ENCODE results near the gene NEURL4.

Gene NEURL4

GRCh38 chr17:7329374-7329996 lies 350 bp upstream of the NEURL4 start:
- ATAC-seq (ENCODE audit: low read depth) = peak; percentile 75
- no peaks in the 10 kb centered on the region for H3K4me1 ChIP-seq (ENCODE audit: insufficient read depth, poor library complexity, severe bottlenecking)

DNA sequence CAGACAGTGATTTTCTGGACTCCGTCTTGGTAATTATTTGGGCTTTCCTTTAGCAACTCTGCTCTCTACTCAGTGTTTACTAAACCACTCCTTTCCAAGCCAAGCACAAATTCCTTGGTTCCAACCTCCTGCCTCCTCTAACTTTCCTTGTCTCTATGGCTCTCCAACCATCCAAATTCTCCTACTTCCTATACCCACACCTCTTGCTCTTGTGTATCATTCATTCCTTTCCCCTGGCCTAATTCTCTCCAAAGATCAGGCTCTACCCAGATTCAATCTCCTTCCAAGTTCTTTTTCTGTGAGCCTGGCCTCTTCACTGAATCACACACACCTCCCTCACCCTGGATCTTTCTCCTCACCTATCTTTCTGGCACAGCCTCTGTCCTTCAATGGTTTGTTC lies 1.1 kb downstream of the NEURL4 start:
- DNase-seq (ENCODE audit: low spot score) (no peak), ATAC-seq (ENCODE audit: low read depth) (no peak)
- Histone ChIP-seq H3K4me1 (ENCODE audit: insufficient read depth, poor library complexity, severe bottlenecking) (no peaks in the 10 kb centered on the region), H3K36me3 (ENCODE audit: low read depth) (peaks cover 26% of the 10 kb centered on the region), H3K27ac (ENCODE audit: poor library complexity, severe bottlenecking) (no peak overlapping the region), H3K27me3 (ENCODE audit: insufficient read depth, poor library complexity, severe bottlenecking) (no peaks in the 10 kb centered on the region), H3K9me3 (ENCODE audit: severe bottlenecking) (no peaks in the 10 kb centered on the region), H3K4me3 (ENCODE audit: severe bottlenecking) (peak overlapping the region; percentile 56)
- TF ChIP-seq, protein P1, sequence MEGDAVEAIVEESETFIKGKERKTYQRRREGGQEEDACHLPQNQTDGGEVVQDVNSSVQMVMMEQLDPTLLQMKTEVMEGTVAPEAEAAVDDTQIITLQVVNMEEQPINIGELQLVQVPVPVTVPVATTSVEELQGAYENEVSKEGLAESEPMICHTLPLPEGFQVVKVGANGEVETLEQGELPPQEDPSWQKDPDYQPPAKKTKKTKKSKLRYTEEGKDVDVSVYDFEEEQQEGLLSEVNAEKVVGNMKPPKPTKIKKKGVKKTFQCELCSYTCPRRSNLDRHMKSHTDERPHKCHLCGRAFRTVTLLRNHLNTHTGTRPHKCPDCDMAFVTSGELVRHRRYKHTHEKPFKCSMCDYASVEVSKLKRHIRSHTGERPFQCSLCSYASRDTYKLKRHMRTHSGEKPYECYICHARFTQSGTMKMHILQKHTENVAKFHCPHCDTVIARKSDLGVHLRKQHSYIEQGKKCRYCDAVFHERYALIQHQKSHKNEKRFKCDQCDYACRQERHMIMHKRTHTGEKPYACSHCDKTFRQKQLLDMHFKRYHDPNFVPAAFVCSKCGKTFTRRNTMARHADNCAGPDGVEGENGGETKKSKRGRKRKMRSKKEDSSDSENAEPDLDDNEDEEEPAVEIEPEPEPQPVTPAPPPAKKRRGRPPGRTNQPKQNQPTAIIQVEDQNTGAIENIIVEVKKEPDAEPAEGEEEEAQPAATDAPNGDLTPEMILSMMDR (IDR thresholded peaks at IDR 0.05; ENCODE audit: poor library complexity, severe bottlenecking) = no peak

More at GRCh38 chr17:7329374-7329996, 350 bp upstream of the NEURL4 start:
- Histone ChIP-seq H3K27me3 (ENCODE audit: insufficient read depth, poor library complexity, severe bottlenecking) (no peaks in the 10 kb centered on the region), H3K9me3 (ENCODE audit: severe bottlenecking) (no peaks in the 10 kb centered on the region), H3K4me3 (ENCODE audit: severe bottlenecking) (peak overlapping the region; percentile 56), H3K27ac (ENCODE audit: poor library complexity, severe bottlenecking) (peak overlapping the region; percentile 60), H3K36me3 (ENCODE audit: low read depth) (peaks cover 12% of the 10 kb centered on the region)
- DNase-seq (ENCODE audit: low spot score) = peak; percentile 98
- TF ChIP-seq, protein P1 (IDR thresholded peaks at IDR 0.05; ENCODE audit: poor library complexity, severe bottlenecking) = no peak

GRCh38 chr17:7327501-7327900 lies 1.6 kb downstream of the NEURL4 start:
- Histone ChIP-seq H3K4me1 (ENCODE audit: insufficient read depth, poor library complexity, severe bottlenecking) (no peaks in the 10 kb centered on the region), H3K9me3 (ENCODE audit: severe bottlenecking) (no peaks in the 10 kb centered on the region), H3K27me3 (ENCODE audit: insufficient read depth, poor library complexity, severe bottlenecking) (no peaks in the 10 kb centered on the region), H3K36me3 (ENCODE audit: low read depth) (peaks cover 32% of the 10 kb centered on the region), H3K4me3 (ENCODE audit: severe bottlenecking) (no peak overlapping the region), H3K27ac (ENCODE audit: poor library complexity, severe bottlenecking) (no peak overlapping the region)
- ATAC-seq (ENCODE audit: low read depth) (no peak), DNase-seq (ENCODE audit: low spot score) (no peak)
- TF ChIP-seq, protein P1 (IDR thresholded peaks at IDR 0.05; ENCODE audit: poor library complexity, severe bottlenecking) = no peak

DNA sequence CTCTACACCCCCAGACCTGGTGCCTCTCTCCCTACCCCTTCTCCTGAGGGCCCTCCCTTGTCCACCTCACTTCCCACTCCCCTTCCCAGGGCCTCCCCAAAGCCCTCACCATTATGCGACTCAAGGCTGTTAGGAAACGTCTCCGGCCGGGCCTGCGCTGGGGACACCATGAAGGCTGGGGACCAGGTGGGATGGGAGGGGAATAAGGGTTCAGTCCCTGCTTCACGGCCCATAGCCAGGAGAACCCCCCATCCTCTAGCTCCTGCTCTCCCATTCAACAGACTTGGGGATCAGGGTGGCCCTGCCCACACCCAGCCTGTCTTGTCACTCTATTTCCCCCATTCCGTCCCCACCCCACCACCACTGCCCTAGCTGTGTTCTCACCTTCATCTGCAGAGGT lies 2.1 kb downstream of the NEURL4 start:
- H3K9me3 ChIP-seq (ENCODE audit: severe bottlenecking) = no peaks in the 10 kb centered on the region
- no peaks in the 10 kb centered on the region for H3K4me1 ChIP-seq (ENCODE audit: insufficient read depth, poor library complexity, severe bottlenecking)
- TF ChIP-seq, protein P1 (IDR thresholded peaks at IDR 0.05; ENCODE audit: poor library complexity, severe bottlenecking) = no peak
- peaks cover 36% of the 10 kb centered on the region for H3K36me3 ChIP-seq (ENCODE audit: low read depth)
- no peak for DNase-seq (ENCODE audit: low spot score)
- no peaks in the 10 kb centered on the region for H3K27me3 ChIP-seq (ENCODE audit: insufficient read depth, poor library complexity, severe bottlenecking)
- H3K27ac ChIP-seq (ENCODE audit: poor library complexity, severe bottlenecking) = no peak overlapping the region
- no peak for ATAC-seq (ENCODE audit: low read depth)
- no peak overlapping the region for H3K4me3 ChIP-seq (ENCODE audit: severe bottlenecking)

GRCh38 chr17:7326186-7326585 lies 2.9 kb downstream of the NEURL4 start:
- H3K4me3 ChIP-seq (ENCODE audit: severe bottlenecking) = no peak overlapping the region
- ATAC-seq (ENCODE audit: low read depth) = no peak

More at GRCh38 chr17:7326186-7326585, 2.9 kb downstream of the NEURL4 start:
- H3K9me3 ChIP-seq (ENCODE audit: severe bottlenecking) = no peaks in the 10 kb centered on the region
- H3K4me1 ChIP-seq (ENCODE audit: insufficient read depth, poor library complexity, severe bottlenecking) = no peaks in the 10 kb centered on the region
- TF ChIP-seq, protein P1 (IDR thresholded peaks at IDR 0.05; ENCODE audit: poor library complexity, severe bottlenecking) = no peak
- no peaks in the 10 kb centered on the region for H3K27me3 ChIP-seq (ENCODE audit: insufficient read depth, poor library complexity, severe bottlenecking)
- no peak overlapping the region for H3K27ac ChIP-seq (ENCODE audit: poor library complexity, severe bottlenecking)
- peaks cover 45% of the 10 kb centered on the region for H3K36me3 ChIP-seq (ENCODE audit: low read depth)
- DNase-seq (ENCODE audit: low spot score) = no peak

Data from RWPE2 (cell line).